Posterior vena cava (tissue), 2 donors: Measurements from ENCODE around the gene HLCS. TPM values are rescaled to one million over a fixed set of nuclear protein-coding genes. Genes with fewer than 3 reads are reported as not detected.

Source experiments
- DNase-seq: peaks from one replicate; pipeline ENCODE4 v3.0.0-alpha.2; 2020; ENCODE audit warnings: low spot score
- intact Hi-C, 2 donors: fragments of 100-400 bp; cut with DNase I; formaldehyde crosslinking; loops; one replicate each; pipeline versions ENCODE4 v1.14.1 to v1.14.2; 2022 to 2023
- total RNA-seq, 2 donors: library from RNA; stranded (reverse); fragmentation: NEBNext Ultra II Directional; extraction: Animal tissue kit (Norgen Biotek cat#: 25700); gene quantifications; one replicate each; pipeline ENCODE4 v1.2.1, GENCODE V29; 2021
- donor health status: DM: yes; HTN: yes; CAD: no.
- donor health status: DM: yes; HTN: yes; CAD: no.

The HLCS gene
- total RNA-seq, 2 donors from 2014 or later = 15.5 to 18.2 TPM

- intact Hi-C loops = no loop called here
- no peak for DNase-seq
These were observed 260.6 kb downstream of the HLCS start for GRCh38 chr21:36705679-36706481.

GRCh38 chr21:36704958-36705678 lies 261.4 kb downstream of the HLCS start:
- DNase-seq = no peak
- intact Hi-C loops = no loop called here

GRCh38 chr21:36704281-36704957 lies 262.1 kb downstream of the HLCS start:
- DNase-seq = no peak
- intact Hi-C loops = no loop called here

- DNase-seq = no peak
- intact Hi-C loops = no loop called here
These were observed 262.7 kb downstream of the HLCS start for GRCh38 chr21:36703626-36704280.

- intact Hi-C loops = no loop called here
These were observed 263.3 kb downstream of the HLCS start for GRCh38 chr21:36703123-36703522.

GRCh38 chr21:36702622-36702968 lies 263.9 kb downstream of the HLCS start:
- intact Hi-C loops = no loop called here
- no peak for DNase-seq

More at GRCh38 chr21:36703123-36703522, 263.3 kb downstream of the HLCS start:
- DNase-seq = no peak

- DNase-seq = no peak
- intact Hi-C loops = no loop called here
These were observed 264.5 kb downstream of the HLCS start for GRCh38 chr21:36701756-36702621.

GRCh38 chr21:36700971-36701755 lies 265.3 kb downstream of the HLCS start:
- peak; percentile 76 for DNase-seq
- intact Hi-C loops = no loop called here

Other genes with a start within 250 kb of the HLCS start
- gene RIPPLY3, start 40.0 kb upstream of the HLCS start, total RNA-seq = not detected
- gene PIGP, start 106.4 kb upstream of the HLCS start, total RNA-seq = 10 to 100 TPM; 23.7 to 28.9 TPM
- 100 to 1,000 TPM in 1 of 2 donors, 10 to 100 TPM in 1; 98.4 to 123 TPM for gene TTC3, start 106.6 kb upstream of the HLCS start, total RNA-seq